Brain microvascular endothelial cell (primary cell): ENCODE data around the gene MARK3.

Source experiments
- DNase-seq: peaks from one replicate; pipeline ENCODE4 v3.0.0-alpha.2; 2020
- H3K27ac ChIP-seq: fragments of 250-450 bp; sonication (Bioruptor Pico); 2 replicates; pipeline ENCODE4 v1.5.1; 2020; ENCODE audit warnings: mild to moderate bottlenecking, moderate library complexity
- H3K27me3 ChIP-seq: fragments of 250-450 bp; sonication (Bioruptor Pico); replicated peaks from 2 replicates; pipeline ENCODE4 v1.5.1; 2020; ENCODE audit warnings: mild to moderate bottlenecking
- H3K36me3 ChIP-seq: fragments of 250-450 bp; sonication (Bioruptor Pico); replicated peaks from 2 replicates; pipeline ENCODE4 v1.5.1; 2020; ENCODE audit warnings: mild to moderate bottlenecking
- H3K4me3 ChIP-seq: 2 replicates; pipeline ENCODE4 v1.5.1; 2011; ENCODE audit warnings: low read depth, mild to moderate bottlenecking, control low read depth, low read length, moderate library complexity
- in situ Hi-C: cut with HindIII; loops from 2 replicates; pipeline ENCODE4 v1.10.0; 2017; ENCODE audit warnings: low sequenced_read_pairs, low pct_ligation_motif_present
- TF ChIP-seq, protein P1 (sequence below): IDR thresholded peaks from 2 replicates; pipeline ENCODE4 v1.5.1; 2011; ENCODE audit warnings: low read depth, mild to moderate bottlenecking, moderate library complexity, low read length, control low read depth, inconsistent platforms; ENCODE audit errors: missing control alignments

MARK3 gene

DNA sequence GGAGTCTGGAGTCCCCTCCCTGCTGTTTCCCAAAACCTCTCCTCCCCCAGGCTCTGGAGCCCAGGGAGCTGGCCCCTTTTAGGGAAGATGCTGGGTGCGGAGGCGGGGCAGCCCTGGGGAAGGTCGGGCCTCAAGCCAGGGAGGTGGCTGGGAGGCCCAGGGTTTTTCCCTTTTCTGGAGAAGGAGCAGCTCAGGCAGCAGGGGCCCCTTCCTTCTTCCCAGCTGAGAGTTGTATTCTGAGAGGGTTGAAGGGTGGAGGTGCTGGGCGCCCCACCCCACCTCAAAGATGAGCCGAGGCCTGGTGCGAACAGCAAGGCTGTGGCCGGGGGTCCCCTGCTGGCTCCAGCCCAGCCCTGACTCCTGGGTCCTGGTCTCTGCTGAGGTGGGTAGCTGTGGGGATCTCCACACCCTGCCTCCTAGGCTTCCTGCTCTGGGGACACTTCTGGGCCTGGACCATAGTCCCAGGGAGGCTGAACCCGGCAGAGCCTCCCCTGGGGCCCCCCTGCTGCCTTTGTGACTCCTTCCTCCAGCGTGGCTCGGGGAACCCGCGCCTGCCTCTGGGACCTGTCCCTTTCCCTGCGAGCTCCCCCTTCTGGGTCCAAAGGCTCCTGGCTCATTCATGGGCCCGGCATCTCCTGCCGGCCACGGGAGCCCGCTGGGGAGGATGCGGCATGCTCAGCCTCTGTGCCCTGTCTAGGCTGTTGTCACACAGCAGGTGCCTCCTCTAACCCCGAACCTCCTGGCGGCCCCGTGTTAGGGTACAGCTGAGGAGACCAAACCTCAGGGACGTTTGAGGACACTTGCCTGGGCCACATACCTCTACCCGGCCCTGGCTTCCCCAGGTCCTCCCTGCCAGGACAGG is 148.2 kb downstream of the MARK3 start:
- Histone ChIP-seq H3K4me3 (no peak overlapping the region), H3K27ac (no peak overlapping the region), H3K36me3 (peaks cover 7% of the 10 kb centered on the region), H3K27me3 (no peaks in the 10 kb centered on the region)
- TF ChIP-seq, protein P1, sequence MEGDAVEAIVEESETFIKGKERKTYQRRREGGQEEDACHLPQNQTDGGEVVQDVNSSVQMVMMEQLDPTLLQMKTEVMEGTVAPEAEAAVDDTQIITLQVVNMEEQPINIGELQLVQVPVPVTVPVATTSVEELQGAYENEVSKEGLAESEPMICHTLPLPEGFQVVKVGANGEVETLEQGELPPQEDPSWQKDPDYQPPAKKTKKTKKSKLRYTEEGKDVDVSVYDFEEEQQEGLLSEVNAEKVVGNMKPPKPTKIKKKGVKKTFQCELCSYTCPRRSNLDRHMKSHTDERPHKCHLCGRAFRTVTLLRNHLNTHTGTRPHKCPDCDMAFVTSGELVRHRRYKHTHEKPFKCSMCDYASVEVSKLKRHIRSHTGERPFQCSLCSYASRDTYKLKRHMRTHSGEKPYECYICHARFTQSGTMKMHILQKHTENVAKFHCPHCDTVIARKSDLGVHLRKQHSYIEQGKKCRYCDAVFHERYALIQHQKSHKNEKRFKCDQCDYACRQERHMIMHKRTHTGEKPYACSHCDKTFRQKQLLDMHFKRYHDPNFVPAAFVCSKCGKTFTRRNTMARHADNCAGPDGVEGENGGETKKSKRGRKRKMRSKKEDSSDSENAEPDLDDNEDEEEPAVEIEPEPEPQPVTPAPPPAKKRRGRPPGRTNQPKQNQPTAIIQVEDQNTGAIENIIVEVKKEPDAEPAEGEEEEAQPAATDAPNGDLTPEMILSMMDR = no peak
- in situ Hi-C loops = no loop called here
- DNase-seq = no peak

DNA sequence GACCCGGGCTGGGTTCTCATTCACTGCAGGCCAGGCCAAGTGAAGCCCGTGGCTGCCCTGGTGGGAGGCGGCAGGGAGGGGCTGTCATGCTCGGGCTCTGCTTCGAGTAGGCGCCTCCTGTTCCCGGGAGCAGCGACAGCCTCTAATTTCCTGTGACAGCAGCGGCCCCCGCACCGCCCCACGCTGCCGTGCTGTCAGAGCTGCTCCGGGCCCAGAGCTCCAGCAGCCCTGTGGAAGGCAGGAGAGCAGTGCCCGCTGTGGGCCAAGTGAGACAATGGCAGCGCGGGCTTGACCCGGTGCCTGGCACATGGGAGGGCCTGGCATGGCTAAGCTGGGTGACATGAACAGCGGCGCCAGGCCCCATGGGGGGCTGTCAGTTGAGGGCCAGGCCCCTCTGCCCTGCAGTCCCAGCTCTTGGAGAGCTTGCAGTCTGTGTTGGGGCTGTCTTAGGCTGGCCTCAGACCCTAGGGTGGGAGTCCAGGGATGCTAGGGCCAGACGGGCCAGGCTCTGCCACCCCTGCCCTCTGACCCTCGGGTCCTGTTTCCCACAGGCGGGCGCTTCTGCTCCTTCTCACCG is 148.9 kb downstream of the MARK3 start:
- Histone ChIP-seq H3K4me3 (no peak overlapping the region), H3K27me3 (no peaks in the 10 kb centered on the region), H3K36me3 (peaks cover 7% of the 10 kb centered on the region), H3K27ac (no peak overlapping the region)
- in situ Hi-C loops = no loop called here
- DNase-seq = no peak
- TF ChIP-seq, protein P1 = no peak

DNA sequence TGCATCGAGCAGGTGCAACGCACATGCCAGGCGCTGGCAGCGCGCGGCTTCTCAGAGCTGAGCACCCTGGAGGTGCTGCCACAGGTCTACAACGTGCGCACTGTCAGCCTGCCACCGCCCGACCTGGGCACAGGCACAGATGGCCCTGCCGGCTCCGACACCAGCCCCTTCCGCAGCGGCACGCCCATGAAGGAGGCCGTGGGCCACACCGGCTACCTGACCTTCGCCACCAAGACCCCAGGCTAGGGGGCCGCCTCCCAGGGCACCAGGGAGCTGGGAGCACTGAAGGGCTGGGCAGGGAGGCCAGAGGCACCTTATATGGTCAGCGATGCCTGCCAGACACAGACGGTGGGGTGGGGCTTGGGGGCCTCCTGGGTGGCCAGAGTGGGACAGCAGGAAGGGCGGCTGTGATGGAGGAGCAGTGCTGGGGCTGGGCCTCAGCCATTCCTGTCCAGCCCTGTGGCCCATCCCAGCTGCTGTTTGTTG is 149.4 kb downstream of the MARK3 start:
- no peak overlapping the region for H3K27ac ChIP-seq
- no peak for DNase-seq
- peaks cover 7% of the 10 kb centered on the region for H3K36me3 ChIP-seq
- TF ChIP-seq, protein P1 = no peak
- no peaks in the 10 kb centered on the region for H3K27me3 ChIP-seq
- no peak overlapping the region for H3K4me3 ChIP-seq
- in situ Hi-C loops = no loop called here

DNA sequence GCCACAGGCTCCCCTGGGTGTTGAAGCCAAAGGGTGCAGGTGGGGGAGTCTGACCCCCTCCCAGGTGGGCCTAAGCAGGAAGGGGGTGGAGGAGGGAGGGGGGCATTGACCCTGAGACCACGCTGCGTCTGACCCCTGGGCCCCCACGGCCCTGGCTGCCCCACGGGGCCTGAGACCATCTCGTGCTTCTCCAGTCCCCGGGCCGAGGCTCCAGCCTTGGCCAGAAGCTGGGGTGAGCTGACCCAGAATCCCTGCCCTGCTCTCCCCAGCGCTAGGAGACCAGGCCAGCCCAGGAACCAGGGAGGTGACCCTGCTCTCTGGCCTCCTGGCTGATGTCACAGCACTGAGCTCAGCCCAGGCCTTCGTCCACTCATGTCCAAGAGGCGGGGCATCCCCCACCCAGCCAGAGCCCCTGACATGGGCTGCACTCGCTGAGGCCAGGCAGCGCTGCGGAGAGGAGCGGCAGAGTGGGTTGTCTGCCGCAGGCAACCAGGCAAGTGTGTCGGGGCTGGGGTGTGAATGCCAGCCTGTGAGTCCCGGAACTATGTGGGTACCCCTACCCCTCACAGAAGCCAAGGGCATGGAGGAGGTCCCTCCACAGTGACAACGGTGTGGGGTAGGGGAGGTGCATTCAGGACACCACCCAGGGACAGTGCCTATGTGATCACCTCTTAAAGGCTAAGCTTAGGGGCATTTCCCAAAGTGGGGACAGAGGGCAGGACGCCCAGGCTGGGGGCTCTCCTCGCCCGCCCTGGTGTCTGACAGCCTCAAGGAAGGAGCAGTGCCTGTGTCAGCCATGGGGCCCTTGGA is 150.1 kb downstream of the MARK3 start:
- no peak overlapping the region for H3K27ac ChIP-seq
- TF ChIP-seq, protein P1 = no peak
- in situ Hi-C loops = no loop called here

DNA sequence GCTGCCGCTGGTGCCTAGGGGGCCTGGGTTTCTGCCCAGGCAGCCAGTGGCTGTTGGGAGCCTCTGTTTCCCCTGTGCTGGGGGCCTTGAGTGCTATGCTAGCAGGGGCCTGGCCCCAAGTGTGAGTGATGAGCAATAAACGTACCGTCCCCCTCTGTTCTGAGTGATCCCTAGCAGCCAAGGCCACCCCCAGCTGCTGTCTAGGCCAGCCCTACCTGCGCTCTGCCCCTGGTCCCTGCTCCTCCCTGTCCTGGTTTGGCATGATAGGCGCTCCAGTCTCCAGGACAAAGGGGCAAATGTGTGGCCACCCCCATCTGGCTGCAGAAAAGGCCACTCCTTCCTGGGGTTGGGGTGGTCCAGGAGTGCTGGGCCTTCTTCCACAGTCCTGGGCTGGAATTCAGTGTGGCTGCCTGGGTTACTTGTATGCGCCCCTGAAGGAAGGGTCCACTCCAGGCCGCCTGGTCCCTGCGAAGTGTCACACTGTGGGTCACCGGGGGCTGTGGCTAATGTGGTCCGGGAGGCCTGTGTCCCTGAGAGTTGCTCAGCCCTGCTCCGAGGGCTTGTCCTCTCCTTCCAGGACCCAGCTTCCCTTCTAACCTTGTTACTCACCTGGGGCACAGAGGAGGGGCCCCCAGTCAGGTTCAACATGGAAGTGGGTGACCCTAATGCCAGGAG is 150.8 kb downstream of the MARK3 start:
- no peak overlapping the region for H3K27ac ChIP-seq
- no peaks in the 10 kb centered on the region for H3K27me3 ChIP-seq
- peaks cover 7% of the 10 kb centered on the region for H3K36me3 ChIP-seq
- no peak for DNase-seq
- TF ChIP-seq, protein P1 = no peak
- in situ Hi-C loops = no loop called here
- H3K4me3 ChIP-seq = no peak overlapping the region

More for the DNA sequence above, 150.1 kb downstream of the MARK3 start:
- Histone ChIP-seq H3K27me3 (no peaks in the 10 kb centered on the region), H3K36me3 (peaks cover 7% of the 10 kb centered on the region), H3K4me3 (no peak overlapping the region)
- no peak for DNase-seq
